GM10266 (cell line): ENCODE results near the gene SAP30L.

Source experiments
- DNase-seq: peaks from one replicate; pipeline ENCODE4 v3.0.0; 2012; ENCODE audit errors: extremely low spot score
- CTCF ChIP-seq: IDR thresholded peaks from 2 replicates; pipeline ENCODE4 v1.5.1; 2012; ENCODE audit warnings: mild to moderate bottlenecking, low read depth; ENCODE audit not compliant: control insufficient read depth, insufficient read depth; ENCODE audit errors: missing control alignments

SAP30L gene

DNA sequence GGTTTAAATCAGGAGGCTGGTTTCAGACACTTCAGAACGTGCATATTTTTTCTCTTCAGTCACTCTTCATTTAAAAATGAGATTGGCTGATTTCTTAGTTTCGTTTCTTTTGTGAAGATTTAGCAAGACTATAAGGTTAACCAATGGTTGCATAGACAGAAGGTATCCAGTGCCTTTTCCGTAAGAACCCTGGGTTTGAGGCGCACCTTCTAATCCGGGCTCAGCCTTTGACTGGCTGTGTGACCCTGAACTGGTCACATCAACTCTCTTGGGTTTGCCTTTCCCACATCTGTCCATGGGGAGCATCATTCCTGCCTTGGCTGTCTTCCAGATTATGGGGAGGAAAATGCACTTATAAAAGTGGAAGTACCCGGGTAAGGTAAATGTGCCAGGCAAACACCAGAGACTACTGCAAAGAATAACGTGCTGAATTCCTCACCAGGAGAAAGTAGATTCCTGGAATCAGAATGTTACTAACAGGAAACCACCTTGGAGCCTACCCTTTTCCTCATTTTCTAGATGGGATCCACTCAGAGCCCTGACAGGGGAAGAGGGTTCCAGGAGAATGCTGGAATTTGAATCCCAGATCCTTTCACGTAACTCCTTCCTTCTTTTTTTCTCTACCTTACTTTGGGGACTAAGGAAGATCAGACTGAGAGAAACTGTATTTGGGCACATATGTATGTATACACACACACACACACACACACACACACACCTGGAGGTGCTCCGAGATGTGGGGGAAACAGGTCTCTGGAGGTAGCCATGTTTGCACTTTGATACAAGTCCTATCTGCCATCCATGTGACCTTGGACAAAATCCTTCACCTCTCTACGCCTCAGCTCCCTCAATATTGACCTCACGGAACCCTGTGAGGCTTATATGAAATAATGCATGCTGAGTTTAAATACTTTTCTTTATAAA is 25.4 kb downstream of the SAP30L start:
- no peak for TF ChIP-seq CTCF
- no peak for DNase-seq

DNA sequence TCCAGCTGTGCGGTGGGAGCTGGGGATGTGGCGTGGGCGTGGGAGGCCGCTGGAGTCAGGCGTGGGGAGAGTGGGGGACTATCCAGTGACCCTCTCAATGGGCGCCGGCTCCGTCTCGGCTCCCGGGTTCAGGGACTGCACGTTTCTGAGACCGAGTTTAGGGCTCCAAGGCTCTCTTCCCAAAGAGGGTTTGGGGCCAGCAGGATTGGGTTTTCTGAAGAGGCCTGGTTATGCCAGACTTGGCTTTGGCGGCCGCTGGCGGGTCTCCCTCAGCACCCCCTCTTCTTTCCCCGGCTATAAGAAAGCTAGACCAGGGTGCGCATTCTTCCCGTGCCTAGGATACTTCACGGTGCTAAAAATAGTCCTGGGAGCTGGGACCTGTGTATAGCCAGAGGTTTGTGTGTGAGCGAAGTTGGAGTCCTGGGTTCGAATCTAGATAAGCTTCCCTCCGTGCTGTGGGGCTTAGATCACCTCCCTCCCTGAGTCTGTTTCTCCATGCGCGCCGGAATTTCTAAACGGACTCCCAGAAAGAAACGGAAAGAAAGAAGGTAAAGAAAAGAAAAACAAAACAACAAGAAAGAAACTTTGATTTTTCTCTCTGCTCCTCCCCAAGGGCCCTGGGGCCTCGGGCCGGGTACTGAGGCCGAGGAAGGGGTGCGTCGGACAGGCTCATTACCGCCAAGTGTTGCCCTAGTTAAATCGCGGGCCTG is 27.2 kb downstream of the SAP30L start:
- DNase-seq = no peak
- TF ChIP-seq CTCF = no peak

DNA sequence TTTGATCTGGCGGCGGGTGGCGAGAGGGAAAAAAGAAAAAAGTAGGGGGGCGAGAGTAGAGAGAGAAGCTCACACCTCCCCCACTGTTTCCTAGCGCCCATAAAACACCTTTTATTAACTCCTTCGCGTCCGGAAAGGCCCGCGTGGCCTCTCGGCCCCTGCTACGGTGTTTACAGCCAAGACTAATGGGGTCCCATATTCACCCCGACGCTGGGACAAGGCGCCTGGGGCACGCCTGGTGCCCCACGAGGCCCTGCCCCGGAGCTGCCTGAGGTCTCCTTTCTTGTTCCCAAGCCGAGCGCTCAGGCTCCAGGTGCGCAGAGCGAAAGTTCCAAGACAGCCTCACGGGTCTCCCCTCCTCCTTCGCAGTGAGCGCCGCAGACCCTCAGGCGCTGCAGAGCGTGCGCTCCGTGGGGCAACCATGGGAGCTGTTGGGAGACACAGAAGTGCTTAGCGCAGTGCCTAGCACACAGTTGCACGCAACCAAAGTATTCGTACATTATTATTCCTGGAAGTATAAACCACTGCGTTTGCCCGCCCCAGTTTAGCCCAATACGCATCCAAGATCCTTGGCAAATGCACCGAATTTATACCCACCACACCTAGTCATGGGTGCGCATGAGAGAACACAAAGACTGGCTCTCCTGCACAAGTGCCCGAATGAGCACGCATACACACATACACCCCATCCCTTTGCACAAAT is 27.9 kb downstream of the SAP30L start:
- TF ChIP-seq CTCF = no peak
- DNase-seq = no peak

DNA sequence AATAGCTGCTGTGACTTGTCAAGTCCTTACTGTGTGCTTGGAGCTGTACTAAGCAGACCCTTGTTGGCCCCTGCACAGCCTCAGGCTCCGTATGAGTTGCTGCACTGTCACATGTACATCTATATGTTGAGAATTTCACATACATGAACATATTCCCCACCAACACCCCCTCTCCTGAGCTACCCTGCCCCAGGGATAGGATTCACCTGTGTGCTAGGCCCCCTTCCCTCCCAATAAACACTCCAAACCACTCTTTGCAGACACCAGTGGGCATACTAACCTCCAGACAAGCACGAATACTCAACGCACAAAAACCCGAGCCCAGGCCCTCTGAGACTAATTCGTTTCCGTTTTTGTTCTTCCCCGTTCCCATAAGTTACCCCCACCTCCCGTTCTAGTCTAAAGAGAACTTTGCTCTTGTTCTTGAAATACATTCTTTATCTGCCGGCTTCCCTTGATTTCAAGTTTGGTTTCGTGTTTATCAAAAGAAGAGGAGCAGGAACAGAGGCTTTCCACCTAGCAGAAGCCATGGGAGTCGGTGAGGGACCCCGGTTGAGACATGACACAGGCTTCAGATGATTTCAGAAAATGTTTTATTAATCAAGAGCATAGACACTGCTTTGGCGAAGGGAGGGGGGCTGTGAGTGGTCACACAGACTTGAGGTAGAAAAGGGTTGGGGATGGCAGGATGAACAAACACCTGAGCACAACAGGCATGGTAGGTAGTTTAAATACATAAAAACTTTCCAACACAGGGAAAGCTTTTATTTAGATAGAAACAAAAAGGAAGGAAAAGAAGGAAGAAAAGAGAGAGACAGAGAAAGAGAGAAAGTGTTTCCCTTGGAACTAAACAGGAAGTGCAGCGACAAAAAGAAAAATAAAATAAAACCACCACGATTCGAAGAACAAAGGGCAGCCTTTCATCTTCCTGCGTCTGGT is 28.9 kb downstream of the SAP30L start:
- no peak for TF ChIP-seq CTCF
- no peak for DNase-seq

GRCh38 chr5:154475591-154476353 is 30.0 kb downstream of the SAP30L start:
- no peak for TF ChIP-seq CTCF
- no peak for DNase-seq
